Airway epithelial cell (primary cell): ENCODE measurements around the gene PITX3. TPM values are rescaled to one million over a fixed set of nuclear protein-coding genes. Genes with fewer than 3 reads are reported as not detected.

Experiments used
- total RNA-seq: library from RNA; depleted of rRNA; stranded (reverse); fragments of >200 nt; gene quantifications from 2 replicates; pipeline ENCODE4 v1.2.3, GENCODE V29; 2015

The PITX3 gene
- total RNA-seq: not detected in 2 replicates

GRCh38 chr10:102241444-102242117 is at the start of gene PITX3:
TSS of gene PITX3 (minus strand) at chr10:102241512. CDS start at chr10:102232080, 9,432 bp downstream.

GRCh38 chr10:102245082-102245931 is 4.0 kb upstream of the PITX3 start, which contains the start of gene GBF1:
TSS of gene GBF1 (plus strand) at chr10:102245532. CDS start at chr10:102258939, 13,407 bp downstream.

GRCh38 chr10:102225646-102226541 is 15.4 kb downstream of the PITX3 start, which contains the start of gene ELOVL3:
TSS of gene ELOVL3 (plus strand) at chr10:102226299. CDS start at chr10:102226549, 250 bp downstream.

Other genes starting within 250 kb of the PITX3 start
- 9.1 and 12.7 TPM in 2 replicates for gene ARMH3, start 185.3 kb downstream of the PITX3 start, total RNA-seq
- gene HPS6, start 176.2 kb downstream of the PITX3 start, total RNA-seq: 49.8 and 52.5 TPM in 2 replicates
- gene LDB1, start 121.1 kb downstream of the PITX3 start, total RNA-seq: 40.4 and 55.8 TPM in 2 replicates
- gene PPRC1, start 108.5 kb downstream of the PITX3 start, total RNA-seq: 20.6 and 29.5 TPM in 2 replicates
- gene NOLC1, start 89.1 kb downstream of the PITX3 start, total RNA-seq: 105 and 141 TPM in 2 replicates
- 0.56 TPM in 1 of 2 replicates, not detected in the other for gene ELOVL3, start 15.2 kb downstream of the PITX3 start, total RNA-seq
- gene GBF1, start 4.0 kb upstream of the PITX3 start, total RNA-seq: 31.0 and 45.8 TPM in 2 replicates
- gene NFKB2, start 154.2 kb upstream of the PITX3 start, total RNA-seq: 24.2 and 29.1 TPM in 2 replicates
- 0.09 and 0.63 TPM in 2 replicates for gene PSD, start 177.3 kb upstream of the PITX3 start, total RNA-seq
- gene FBXL15, start 179.3 kb upstream of the PITX3 start, total RNA-seq: 17.7 and 19.2 TPM in 2 replicates
- 72.5 and 80.3 TPM in 2 replicates for gene CUEDC2, start 191.1 kb upstream of the PITX3 start, total RNA-seq
- 2.3 and 3.6 TPM in 2 replicates for gene C10orf95, start 210.0 kb upstream of the PITX3 start, total RNA-seq